GM19324 (cell line): ENCODE data around the gene TNRC6C.
"Not testable (repeated sequence)": the region's sequence is repeated elsewhere in the genome, so short reads cannot be mapped to it uniquely, and the experiment has no call there.

ENCODE experiments used
- ATAC-seq: cut with Tn5 transposase; IDR thresholded peaks from one replicate; pipeline ENCODE4 v1.9.1; 2021; ENCODE audit warnings: mild to moderate bottlenecking, moderate library complexity; ENCODE audit not compliant: unreplicated experiment, low FRiP score

Gene TNRC6C

GRCh38 chr17:78075011-78075410 lies 116.5 kb downstream of the TNRC6C start:
- no peak for ATAC-seq

- no peak for ATAC-seq
These were observed 117.0 kb downstream of the TNRC6C start for GRCh38 chr17:78075545-78075944.

- no peak for ATAC-seq
These were observed 120.8 kb downstream of the TNRC6C start for GRCh38 chr17:78079253-78079652.

- ATAC-seq: no peak
These were observed 123.0 kb downstream of the TNRC6C start for GRCh38 chr17:78081551-78081950.

- ATAC-seq: not testable (repeated sequence)
These were observed 123.9 kb downstream of the TNRC6C start for GRCh38 chr17:78082355-78082872.

GRCh38 chr17:78082988-78083387 lies 124.5 kb downstream of the TNRC6C start:
- no peak for ATAC-seq

GRCh38 chr17:78086740-78087139 lies 128.2 kb downstream of the TNRC6C start:
- no peak for ATAC-seq

- no peak for ATAC-seq
These were observed 130.0 kb downstream of the TNRC6C start for GRCh38 chr17:78088529-78088928.

GRCh38 chr17:78089576-78090281 lies 131.2 kb downstream of the TNRC6C start:
- ATAC-seq: no peak

GRCh38 chr17:78092794-78093324 lies 134.4 kb downstream of the TNRC6C start:
- ATAC-seq: no peak

GRCh38 chr17:78095035-78095434 lies 136.5 kb downstream of the TNRC6C start:
- no peak for ATAC-seq

- ATAC-seq: no peak
These were observed 137.6 kb downstream of the TNRC6C start for GRCh38 chr17:78096093-78096492.

GRCh38 chr17:78101112-78101511 lies 142.6 kb downstream of the TNRC6C start:
- no peak for ATAC-seq

- no peak for ATAC-seq
These were observed 143.0 kb downstream of the TNRC6C start for GRCh38 chr17:78101542-78101941.

GRCh38 chr17:78103311-78103710 lies 144.8 kb downstream of the TNRC6C start:
- no peak for ATAC-seq

- ATAC-seq: no peak
These were observed 146.0 kb downstream of the TNRC6C start for GRCh38 chr17:78104540-78104941.

GRCh38 chr17:78105101-78105500 lies 146.6 kb downstream of the TNRC6C start:
- no peak for ATAC-seq

GRCh38 chr17:78105551-78105950 lies 147.0 kb downstream of the TNRC6C start:
- no peak for ATAC-seq

- ATAC-seq: no peak
These were observed 147.7 kb downstream of the TNRC6C start for GRCh38 chr17:78106211-78106610.

GRCh38 chr17:78107457-78107856 lies 149.0 kb downstream of the TNRC6C start:
- no peak for ATAC-seq

- no peak for ATAC-seq
These were observed 149.6 kb downstream of the TNRC6C start for GRCh38 chr17:78107976-78108725.
